ENCODE results near the gene DUT.

Gene DUT

GRCh38 chr15:48332642-48333034 is 1.4 kb downstream of the DUT start:
- TF ChIP-seq POLR2AphosphoS5 (IDR thresholded peaks at IDR 0.05; ENCODE audit: low read depth, low read length) (no peak), TAF1 (IDR thresholded peaks at IDR 0.05; ENCODE audit: borderline replicate concordance, insufficient read depth, low read length) (peak; percentile 33; the same call in 1 of the 2 replicates)

GRCh38 chr15:48333540-48333939 is 2.3 kb downstream of the DUT start:
- TF ChIP-seq POLR2AphosphoS5 (IDR thresholded peaks at IDR 0.05; ENCODE audit: low read depth, low read length) (0 out of 2 replicates have a peak, but pooled peaks have one; percentile 39), FOXP2 (optimal IDR thresholded peaks at IDR 0.05; ENCODE audit: borderline replicate concordance, extremely low read depth, extremely low read length, insufficient read depth) (no peak), REST (IDR thresholded peaks at IDR 0.05; ENCODE audit: insufficient read depth in 1 of 2, low read depth in 2 of 2, low read length in 2 of 2) (no peak), SIN3A (IDR thresholded peaks at IDR 0.05; ENCODE audit: borderline replicate concordance, insufficient read depth, low read length) (no peak), TAF1 (IDR thresholded peaks at IDR 0.05; ENCODE audit: borderline replicate concordance, insufficient read depth, low read length) (no peak)

GRCh38 chr15:48334260-48334659 is 3.0 kb downstream of the DUT start:
- no peak for TF ChIP-seq TAF1 (IDR thresholded peaks at IDR 0.05; ENCODE audit: borderline replicate concordance, insufficient read depth, low read length)
- no peak for TF ChIP-seq SIN3A (IDR thresholded peaks at IDR 0.05; ENCODE audit: borderline replicate concordance, insufficient read depth, low read length)
- TF ChIP-seq REST (IDR thresholded peaks at IDR 0.05; ENCODE audit: insufficient read depth in 1 of 2, low read depth in 2 of 2, low read length in 2 of 2), result no peak
- TF ChIP-seq POLR2AphosphoS5 (IDR thresholded peaks at IDR 0.05; ENCODE audit: low read depth, low read length), result no peak
- no peak for TF ChIP-seq FOXP2 (optimal IDR thresholded peaks at IDR 0.05; ENCODE audit: borderline replicate concordance, extremely low read depth, extremely low read length, insufficient read depth)

- no peak for TF ChIP-seq FOXP2 (optimal IDR thresholded peaks at IDR 0.05; ENCODE audit: borderline replicate concordance, extremely low read depth, extremely low read length, insufficient read depth)
- no peak for TF ChIP-seq TAF1 (IDR thresholded peaks at IDR 0.05; ENCODE audit: borderline replicate concordance, insufficient read depth, low read length)
- TF ChIP-seq POLR2AphosphoS5 (IDR thresholded peaks at IDR 0.05; ENCODE audit: low read depth, low read length), result no peak
- no peak for TF ChIP-seq REST (IDR thresholded peaks at IDR 0.05; ENCODE audit: insufficient read depth in 1 of 2, low read depth in 2 of 2, low read length in 2 of 2)
- TF ChIP-seq SIN3A (IDR thresholded peaks at IDR 0.05; ENCODE audit: borderline replicate concordance, insufficient read depth, low read length), result no peak
Measured at GRCh38 chr15:48336940-48337339, 5.7 kb downstream of the DUT start.

- no peak for TF ChIP-seq REST (IDR thresholded peaks at IDR 0.05; ENCODE audit: insufficient read depth in 1 of 2, low read depth in 2 of 2, low read length in 2 of 2)
Measured at GRCh38 chr15:48337607-48338006, 6.4 kb downstream of the DUT start.
